ENCODE measurements around the gene SNX30.
"Not testable (repeated sequence)": the region's sequence is repeated elsewhere in the genome, so short reads cannot be mapped to it uniquely, and the experiment has no call there.

SNX30 gene

GRCh38 chr9:112750016-112750763 lies at the start of gene SNX30:
Gene SNX30, plus strand, starts transcription at chr9:112750760. Its CDS starts 242 bp downstream, at chr9:112751002.
- peak in 2 of 3 donors; percentile 44 to 67 for DNase-seq (ENCODE audit: low read depth in 2 of 3, low spot score in 1 of 3)

GRCh38 chr9:112703304-112703703 lies 47.3 kb upstream of the SNX30 start:
- no peak for DNase-seq (ENCODE audit: low read depth in 2 of 3, low spot score in 1 of 3)

- no peak for DNase-seq (ENCODE audit: low read depth in 2 of 3, low spot score in 1 of 3)
These were observed 44.7 kb upstream of the SNX30 start for GRCh38 chr9:112705768-112706427.

GRCh38 chr9:112711050-112711689 lies 39.4 kb upstream of the SNX30 start:
- no peak for DNase-seq (ENCODE audit: low read depth in 2 of 3, low spot score in 1 of 3)

- no peak for DNase-seq (ENCODE audit: low read depth in 2 of 3, low spot score in 1 of 3)
These were observed 37.9 kb upstream of the SNX30 start for GRCh38 chr9:112712678-112713077.

- peak; percentile 90 to 95 (median 93) for DNase-seq (ENCODE audit: low read depth in 2 of 3, low spot score in 1 of 3)
These were observed 32.8 kb upstream of the SNX30 start, which contains the start of gene INIP for GRCh38 chr9:112717661-112718331. Gene INIP, minus strand, starts transcription at chr9:112718117. Its CDS starts 1,632 bp downstream, at chr9:112716485.

- no peak for DNase-seq (ENCODE audit: low read depth in 2 of 3, low spot score in 1 of 3)
These were observed 31.3 kb upstream of the SNX30 start for GRCh38 chr9:112719241-112719691.

GRCh38 chr9:112719696-112720095 lies 30.9 kb upstream of the SNX30 start:
- DNase-seq (ENCODE audit: low read depth in 2 of 3, low spot score in 1 of 3): no peak

GRCh38 chr9:112720113-112720780 lies 30.3 kb upstream of the SNX30 start:
- DNase-seq (ENCODE audit: low read depth in 2 of 3, low spot score in 1 of 3): no peak

GRCh38 chr9:112722749-112723148 lies 27.8 kb upstream of the SNX30 start:
- not testable (repeated sequence) for DNase-seq (ENCODE audit: low read depth in 2 of 3, low spot score in 1 of 3)

GRCh38 chr9:112725961-112726360 lies 24.6 kb upstream of the SNX30 start:
- no peak for DNase-seq (ENCODE audit: low read depth in 2 of 3, low spot score in 1 of 3)

GRCh38 chr9:112726428-112726827 lies 24.1 kb upstream of the SNX30 start:
- no peak for DNase-seq (ENCODE audit: low read depth in 2 of 3, low spot score in 1 of 3)

- no peak for DNase-seq (ENCODE audit: low read depth in 2 of 3, low spot score in 1 of 3)
These were observed 22.2 kb upstream of the SNX30 start for GRCh38 chr9:112728401-112728800.

- no peak for DNase-seq (ENCODE audit: low read depth in 2 of 3, low spot score in 1 of 3)
These were observed 18.6 kb upstream of the SNX30 start for GRCh38 chr9:112731971-112732370.

- DNase-seq (ENCODE audit: low read depth in 2 of 3, low spot score in 1 of 3): no peak
These were observed 15.7 kb upstream of the SNX30 start for GRCh38 chr9:112734892-112735291.

- no peak for DNase-seq (ENCODE audit: low read depth in 2 of 3, low spot score in 1 of 3)
These were observed 7.2 kb upstream of the SNX30 start for GRCh38 chr9:112743216-112743836.

GRCh38 chr9:112744177-112744576 lies 6.4 kb upstream of the SNX30 start:
- DNase-seq (ENCODE audit: low read depth in 2 of 3, low spot score in 1 of 3): no peak

- no peak for DNase-seq (ENCODE audit: low read depth in 2 of 3, low spot score in 1 of 3)
These were observed 3.5 kb upstream of the SNX30 start for GRCh38 chr9:112747094-112747493.

- DNase-seq (ENCODE audit: low read depth in 2 of 3, low spot score in 1 of 3): no peak
These were observed 150 bp downstream of the SNX30 start for GRCh38 chr9:112750764-112751055.

- DNase-seq (ENCODE audit: low read depth in 2 of 3, low spot score in 1 of 3): peak in 1 of 3 donors; percentile 20
These were observed 666 bp downstream of the SNX30 start for GRCh38 chr9:112751056-112751795.

All from stimulated activated CD4-positive, alpha-beta T cell treated with anti-CD3 and anti-CD28 coated beads, Interleukin-12 subunit alpha, Interleukin-12 subunit beta, amount 100 ng/mL, for 48 hours (primary cell).